H9 (cell line): ENCODE results near the gene ACMSD. TPM values are rescaled to one million over a fixed set of nuclear protein-coding genes. Genes with fewer than 3 reads are reported as not detected.

Experiments used
- DNase-seq: peaks from one replicate; pipeline ENCODE4 v3.0.0-alpha.2; 2017
- H2AFZ ChIP-seq: one replicate; pipeline ENCODE4 v1.6.1; 2013; ENCODE audit warnings: mild to moderate bottlenecking, low read length, control low read depth, moderate library complexity
- H2AK5ac ChIP-seq: 2 replicates; pipeline ENCODE4 v1.6.1; 2013; ENCODE audit warnings: low read length, control low read depth, mixed read lengths; ENCODE audit not compliant: insufficient read length
- H2BK120ac ChIP-seq: one replicate; pipeline ENCODE4 v1.6.1; 2013; ENCODE audit warnings: low read depth, mild to moderate bottlenecking, low read length, control low read depth, inconsistent platforms; ENCODE audit not compliant: poor library complexity, severe bottlenecking
- H2BK12ac ChIP-seq: 2 replicates; pipeline ENCODE4 v1.6.1; 2013; ENCODE audit warnings: low read length, control low read depth, mixed read lengths, low read depth; ENCODE audit not compliant: insufficient read length
- H2BK15ac ChIP-seq: 2 replicates; pipeline ENCODE4 v1.6.1; 2013; ENCODE audit warnings: low read depth, low read length, control low read depth
- H2BK20ac ChIP-seq: one replicate; pipeline ENCODE4 v1.6.1; 2013; ENCODE audit warnings: low read depth, mild to moderate bottlenecking, low read length, control low read depth, inconsistent platforms; ENCODE audit not compliant: poor library complexity, severe bottlenecking
- H2BK5ac ChIP-seq: 2 replicates; pipeline ENCODE4 v1.6.1; 2013; ENCODE audit warnings: low read length, control low read depth, mixed read lengths; ENCODE audit not compliant: insufficient read length
- H3K14ac ChIP-seq: 2 replicates; pipeline ENCODE4 v1.6.1; 2013; ENCODE audit warnings: low read length, control low read depth; ENCODE audit not compliant: insufficient read depth
- H3K18ac ChIP-seq: 2 replicates; pipeline ENCODE4 v1.6.1; 2013; ENCODE audit warnings: low read depth, mild to moderate bottlenecking, mixed read lengths, low read length, control low read depth; ENCODE audit not compliant: insufficient read length
- H3K23ac ChIP-seq: 2 replicates; pipeline ENCODE4 v1.6.1; 2013; ENCODE audit warnings: low read length, control low read depth, mixed read lengths, low read depth; ENCODE audit not compliant: insufficient read length
- H3K23me2 ChIP-seq: 2 replicates; pipeline ENCODE4 v1.6.1; 2013; ENCODE audit warnings: low read depth, mild to moderate bottlenecking, mixed read lengths, low read length, control low read depth; ENCODE audit not compliant: insufficient read length, poor library complexity, severe bottlenecking
- H3K27ac ChIP-seq: 2 replicates; pipeline ENCODE4 v1.5.1; 2013; ENCODE audit warnings: low read length, control low read depth, mixed read lengths, low read depth; ENCODE audit not compliant: insufficient read length
- H3K27me3 ChIP-seq: 2 replicates; pipeline ENCODE4 v1.6.1; 2013; ENCODE audit warnings: low read length, control low read depth, inconsistent platforms; ENCODE audit not compliant: insufficient read depth
- H3K4ac ChIP-seq: 2 replicates; pipeline ENCODE4 v1.6.1; 2013; ENCODE audit warnings: low read depth, mild to moderate bottlenecking, control low read depth, inconsistent platforms, low read length, moderate library complexity
- H3K4me1 ChIP-seq: 2 replicates; pipeline ENCODE4 v1.6.1; 2013; ENCODE audit warnings: low read length, control low read depth, inconsistent platforms; ENCODE audit not compliant: insufficient read depth
- H3K4me2 ChIP-seq: 2 replicates; pipeline ENCODE4 v1.6.1; 2013; ENCODE audit warnings: low read length, control low read depth, mixed read lengths; ENCODE audit not compliant: insufficient read length, insufficient read depth
- H3K56ac ChIP-seq: 2 replicates; pipeline ENCODE4 v1.6.1; 2013; ENCODE audit warnings: low read depth, mild to moderate bottlenecking, mixed read lengths, low read length, control low read depth; ENCODE audit not compliant: insufficient read length
- H3K79me1 ChIP-seq: 2 replicates; pipeline ENCODE4 v1.6.1; 2013; ENCODE audit warnings: low read depth, mild to moderate bottlenecking, moderate library complexity, low read length, control low read depth, inconsistent platforms; ENCODE audit not compliant: insufficient read depth, poor library complexity, severe bottlenecking
- H3K79me2 ChIP-seq: 2 replicates; pipeline ENCODE4 v1.6.1; 2013; ENCODE audit warnings: low read length, control low read depth, inconsistent platforms; ENCODE audit not compliant: insufficient read depth
- H3K9ac ChIP-seq: 2 replicates; pipeline ENCODE4 v1.6.1; 2013; ENCODE audit warnings: low read length, control low read depth, mixed read lengths; ENCODE audit not compliant: insufficient read length; ENCODE audit errors: extremely low read depth
- H3K9me3 ChIP-seq: one replicate; pipeline ENCODE4 v1.6.1; 2013; ENCODE audit warnings: low read depth, low read length, inconsistent platforms; ENCODE audit not compliant: control insufficient read depth
- H3T11ph ChIP-seq: one replicate; pipeline ENCODE4 v1.6.1; 2013; ENCODE audit warnings: mild to moderate bottlenecking, low read length, control low read depth, inconsistent platforms
- H4K20me1 ChIP-seq: one replicate; pipeline ENCODE4 v1.6.1; 2013; ENCODE audit not compliant: control insufficient read depth, insufficient read length, insufficient read depth
- H4K5ac ChIP-seq: 2 replicates; pipeline ENCODE4 v1.6.1; 2013; ENCODE audit warnings: low read depth, mild to moderate bottlenecking, mixed read lengths, low read length, control low read depth; ENCODE audit not compliant: insufficient read length
- H4K8ac ChIP-seq: replicated peaks from 2 replicates; pipeline ENCODE4 v1.6.1; 2013; ENCODE audit warnings: low read length, control low read depth, mixed read lengths, low read depth; ENCODE audit not compliant: insufficient read length
- H4K91ac ChIP-seq: 2 replicates; pipeline ENCODE4 v1.6.1; 2013; ENCODE audit warnings: low read depth, mild to moderate bottlenecking, moderate library complexity, mixed read lengths, low read length, control low read depth; ENCODE audit not compliant: insufficient read length
- H3K27ac Mint-ChIP-seq, 3 experiments: 2 replicates in 2 of 3; 3 replicates in 1 of 3; pipeline ENCODE4 v1.8.0; 2020 to 2021; ENCODE audit warnings: mixed read lengths in 3 of 3, mild to moderate bottlenecking in 1 of 3, moderate library complexity in 1 of 3
- H3K27me3 Mint-ChIP-seq: 2 replicates; pipeline ENCODE4 v1.8.0; 2021; ENCODE audit warnings: low read depth, mild to moderate bottlenecking, moderate library complexity, mixed read lengths
- H3K36me3 Mint-ChIP-seq, 3 experiments: 2 replicates in 2 of 3; 3 replicates in 1 of 3; pipeline ENCODE4 v1.8.0; 2020 to 2021; ENCODE audit warnings: low read depth in 3 of 3, mixed read lengths in 3 of 3; ENCODE audit not compliant: insufficient read depth in 1 of 3
- H3K4me1 Mint-ChIP-seq, 2 experiments: 2 replicates each; pipeline ENCODE4 v1.8.0; 2020; ENCODE audit warnings: mixed read lengths in 2 of 2
- H3K4me3 Mint-ChIP-seq, 2 experiments: 2 replicates in 1 of 2; 3 replicates in 1 of 2; pipeline ENCODE4 v1.8.0; 2020 to 2021; ENCODE audit warnings: mild to moderate bottlenecking in 2 of 2, mixed read lengths in 2 of 2, moderate library complexity in 1 of 2
- H3K9me3 Mint-ChIP-seq, 2 experiments: 2 replicates in 1 of 2; 3 replicates in 1 of 2; pipeline ENCODE4 v1.8.0; 2020; ENCODE audit warnings: mild to moderate bottlenecking in 2 of 2, mixed read lengths in 2 of 2, moderate library complexity in 1 of 2
- WGBS: extraction: QIAGEN DNeasy Blood & Tissue Kit; methylation state at CpG from one replicate; pipeline ENCODE4 v1.1.7; 2013; ENCODE audit warnings: missing lambda C conversion rate, low lambda C conversion rate, mixed read lengths; ENCODE audit not compliant: insufficient read length; ENCODE audit errors: extremely low coverage; 5-methylcytosine and 5-hydroxymethylcytosine counted together
- total RNA-seq: library from RNA; stranded (reverse); gene quantifications from 2 replicates; pipeline ENCODE4 v1.2.1, GENCODE V29; 2021
- TF ChIP-seq, protein P1 (sequence below): fragments of 200-600 bp; sonication (generic); conservative IDR thresholded peaks from 3 replicates; pipeline ENCODE4 v1.8.0; 2021; ENCODE audit warnings: antibody characterized with exemption, mild to moderate bottlenecking

Gene ACMSD
- total RNA-seq, 1 experiment from 2014 or later: not detected

DNA sequence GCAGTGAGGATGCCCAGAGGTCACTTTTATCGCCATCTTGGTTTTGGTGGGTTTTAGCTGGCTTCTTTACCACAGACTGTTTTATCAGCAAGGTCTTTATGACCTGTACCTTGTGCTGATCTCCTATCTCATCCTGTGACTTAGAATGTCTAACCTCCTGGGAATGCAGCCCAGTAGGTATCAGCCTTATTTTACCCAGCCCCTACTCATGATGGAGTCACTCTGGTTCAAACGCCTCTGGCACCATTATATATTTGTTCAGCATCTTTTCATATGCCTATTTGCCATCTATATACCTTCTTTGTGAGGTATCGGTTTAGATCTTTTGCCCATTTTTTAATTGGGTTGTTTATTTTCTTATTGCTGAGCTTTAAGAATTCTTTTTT is 73.0 kb downstream of the ACMSD start:
- H2BK15ac ChIP-seq: no peak overlapping the region
- H4K91ac ChIP-seq: no peak overlapping the region
- DNase-seq: no peak
- H3K79me1 ChIP-seq: no peaks in the 10 kb centered on the region
- Mint-ChIP-seq H3K27ac (no peak overlapping the region), H3K4me3 (no peak overlapping the region), H3K36me3 (no peaks in the 10 kb centered on the region; a peak in 3 of 7 replicates), H3K4me1 (no peaks in the 10 kb centered on the region), H3K27me3 (peaks cover 3% of the 10 kb centered on the region; the same call in 1 of the 2 replicates), H3K9me3 (peaks cover 10 to 18% of the 10 kb centered on the region in 2 experiments)
- H3K79me2 ChIP-seq: no peaks in the 10 kb centered on the region
- H3K4me2 ChIP-seq: no peak overlapping the region
- no peak overlapping the region for H2BK5ac ChIP-seq
- H3K9ac ChIP-seq: no peak overlapping the region
- no peak overlapping the region for H3K14ac ChIP-seq
- no peaks in the 10 kb centered on the region for H3K9me3 ChIP-seq
- no peak overlapping the region for H4K8ac ChIP-seq
- H2BK120ac ChIP-seq: no peak overlapping the region
- no peaks in the 10 kb centered on the region for H3K27me3 ChIP-seq
- WGBS: no CpG with 5 or more reads among the region's 3 CpGs
- H3K4ac ChIP-seq: no peak overlapping the region
- no peaks in the 10 kb centered on the region for H3K4me1 ChIP-seq
- TF ChIP-seq, protein P1, sequence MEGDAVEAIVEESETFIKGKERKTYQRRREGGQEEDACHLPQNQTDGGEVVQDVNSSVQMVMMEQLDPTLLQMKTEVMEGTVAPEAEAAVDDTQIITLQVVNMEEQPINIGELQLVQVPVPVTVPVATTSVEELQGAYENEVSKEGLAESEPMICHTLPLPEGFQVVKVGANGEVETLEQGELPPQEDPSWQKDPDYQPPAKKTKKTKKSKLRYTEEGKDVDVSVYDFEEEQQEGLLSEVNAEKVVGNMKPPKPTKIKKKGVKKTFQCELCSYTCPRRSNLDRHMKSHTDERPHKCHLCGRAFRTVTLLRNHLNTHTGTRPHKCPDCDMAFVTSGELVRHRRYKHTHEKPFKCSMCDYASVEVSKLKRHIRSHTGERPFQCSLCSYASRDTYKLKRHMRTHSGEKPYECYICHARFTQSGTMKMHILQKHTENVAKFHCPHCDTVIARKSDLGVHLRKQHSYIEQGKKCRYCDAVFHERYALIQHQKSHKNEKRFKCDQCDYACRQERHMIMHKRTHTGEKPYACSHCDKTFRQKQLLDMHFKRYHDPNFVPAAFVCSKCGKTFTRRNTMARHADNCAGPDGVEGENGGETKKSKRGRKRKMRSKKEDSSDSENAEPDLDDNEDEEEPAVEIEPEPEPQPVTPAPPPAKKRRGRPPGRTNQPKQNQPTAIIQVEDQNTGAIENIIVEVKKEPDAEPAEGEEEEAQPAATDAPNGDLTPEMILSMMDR: no peak
- no peak overlapping the region for H2BK12ac ChIP-seq
- H3K56ac ChIP-seq: no peak overlapping the region
- H2AK5ac ChIP-seq: no peak overlapping the region
- H3K18ac ChIP-seq: no peak overlapping the region
- H2AFZ ChIP-seq: no peak overlapping the region
- H3K27ac ChIP-seq: no peak overlapping the region
- no peak overlapping the region for H3K23ac ChIP-seq
- no peak overlapping the region for H3T11ph ChIP-seq
- no peak overlapping the region for H2BK20ac ChIP-seq
- H3K23me2 ChIP-seq: no peaks in the 10 kb centered on the region
- no peaks in the 10 kb centered on the region for H4K20me1 ChIP-seq
- H4K5ac ChIP-seq: no peak overlapping the region
